Epithelial cell of prostate (primary cell): ENCODE data around the gene LTA4H.

Experiments used
- DNase-seq: peaks from one replicate; pipeline ENCODE4 v3.0.0-alpha.2; 2011; ENCODE audit warnings: low read depth, low spot score
- H3K27ac ChIP-seq: fragments of 450-650 bp; 2 replicates; pipeline ENCODE4 v1.5.1; 2017; ENCODE audit warnings: mild to moderate bottlenecking

The LTA4H gene

DNA sequence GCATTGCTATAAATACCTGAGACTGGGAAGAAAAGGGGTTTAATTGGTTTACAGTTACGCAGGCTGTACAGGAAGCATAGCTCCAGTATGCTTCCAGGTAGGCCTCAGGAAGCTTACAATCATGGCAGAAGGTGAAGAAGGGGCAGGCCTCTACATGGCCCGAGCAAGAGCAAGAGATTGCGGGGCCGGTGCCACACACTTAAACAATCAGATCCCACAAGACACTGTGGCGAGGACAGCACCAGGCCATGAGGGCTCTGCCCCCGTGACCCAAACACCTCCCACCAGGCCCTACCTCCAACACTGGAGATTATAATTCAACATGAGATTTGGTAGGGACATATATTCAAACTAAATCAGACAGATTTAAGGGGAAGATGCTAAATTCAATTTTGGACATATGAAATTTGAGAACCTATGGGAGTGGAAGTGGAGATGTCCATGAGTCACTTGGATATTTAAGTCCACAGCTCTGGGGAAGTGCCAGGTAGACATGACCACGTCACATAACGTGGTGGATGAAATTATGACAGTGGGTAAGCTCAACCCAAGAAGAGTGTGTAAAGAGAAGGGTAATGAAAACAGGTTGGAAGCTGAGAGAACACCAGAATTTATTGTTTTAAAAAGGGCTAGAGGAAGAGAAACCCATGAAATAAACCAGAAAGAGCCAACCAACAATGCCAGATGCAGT is 1.5 kb upstream of the LTA4H start:
- H3K27ac ChIP-seq: no peak overlapping the region
- DNase-seq: no peak

DNA sequence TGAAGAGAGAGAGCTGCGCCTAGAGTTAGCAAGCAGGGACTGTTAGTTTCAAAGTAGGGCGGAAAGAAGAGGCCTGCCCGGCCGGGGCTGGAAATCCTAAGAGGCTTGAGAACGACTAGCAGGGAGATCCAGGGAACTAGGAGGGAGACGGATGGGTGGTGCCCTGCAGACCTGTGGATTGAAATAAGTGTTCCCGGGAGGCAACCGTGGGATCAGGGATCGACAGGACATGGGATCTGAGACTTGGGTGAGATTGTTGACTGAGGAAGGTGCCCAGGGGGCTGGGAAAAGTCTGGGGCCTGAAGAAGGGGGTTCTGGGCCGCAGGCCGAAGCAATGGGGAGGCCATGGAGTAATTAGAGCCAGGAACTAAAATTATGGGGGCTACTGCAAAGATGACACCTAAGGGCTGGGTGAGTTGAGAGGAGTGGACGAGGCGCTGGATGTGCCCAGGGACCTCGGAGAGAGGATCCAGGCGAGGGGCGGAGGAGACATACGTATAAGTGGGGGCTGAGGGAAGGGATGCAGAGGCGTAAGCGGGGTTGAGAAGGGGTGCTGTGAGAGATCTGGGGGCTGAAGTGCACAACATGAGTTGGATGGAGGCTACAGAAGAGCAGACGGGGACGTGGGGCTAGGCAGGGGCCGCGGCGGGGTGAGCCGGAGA is 635 bp downstream of the LTA4H start:
- peak overlapping the region; percentile 64 for H3K27ac ChIP-seq
- no peak for DNase-seq

- H3K27ac ChIP-seq: peak overlapping the region; percentile 64
- DNase-seq: no peak
These were observed 1.6 kb downstream of the LTA4H start for GRCh38 chr12:96033549-96034389.

DNA sequence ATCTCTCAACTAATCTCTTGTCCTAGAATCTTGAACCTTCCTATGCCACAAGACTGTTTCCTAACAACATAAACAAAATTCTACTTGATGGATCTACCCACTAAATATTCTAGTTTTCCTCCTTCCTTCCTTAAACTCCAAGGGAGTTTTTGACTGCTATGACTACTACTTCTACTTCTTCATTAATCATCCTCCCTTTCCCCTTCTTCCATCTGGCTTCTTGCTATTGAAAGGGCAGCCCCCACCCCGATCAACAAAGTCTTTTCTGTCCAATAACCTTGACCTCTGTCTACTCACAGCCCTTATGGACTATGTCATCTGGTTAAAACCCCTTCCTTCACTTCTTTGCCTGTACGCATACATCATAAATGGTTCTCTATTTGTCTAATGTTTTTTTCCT is 5.6 kb downstream of the LTA4H start:
- DNase-seq: no peak
- H3K27ac ChIP-seq: no peak overlapping the region

DNA sequence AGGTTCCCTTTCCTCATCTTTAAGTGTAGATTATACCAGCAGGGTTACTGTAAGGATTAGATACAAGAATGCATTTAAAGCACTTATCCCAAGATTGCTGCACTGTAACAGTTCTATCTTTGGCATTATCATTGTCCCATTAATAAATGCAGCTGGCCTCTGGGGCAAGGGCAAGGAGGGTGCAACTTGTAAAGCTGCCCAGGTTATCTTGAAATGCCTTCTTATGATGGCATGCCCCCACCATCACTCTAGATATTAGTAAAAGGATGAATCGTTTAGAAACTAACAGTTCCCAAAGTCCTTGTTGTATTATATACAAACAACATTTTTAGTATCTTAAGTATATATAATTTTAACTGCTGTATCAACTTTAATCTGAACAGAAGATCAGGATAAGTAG is 6.8 kb downstream of the LTA4H start:
- no peak overlapping the region for H3K27ac ChIP-seq
- no peak for DNase-seq

DNA sequence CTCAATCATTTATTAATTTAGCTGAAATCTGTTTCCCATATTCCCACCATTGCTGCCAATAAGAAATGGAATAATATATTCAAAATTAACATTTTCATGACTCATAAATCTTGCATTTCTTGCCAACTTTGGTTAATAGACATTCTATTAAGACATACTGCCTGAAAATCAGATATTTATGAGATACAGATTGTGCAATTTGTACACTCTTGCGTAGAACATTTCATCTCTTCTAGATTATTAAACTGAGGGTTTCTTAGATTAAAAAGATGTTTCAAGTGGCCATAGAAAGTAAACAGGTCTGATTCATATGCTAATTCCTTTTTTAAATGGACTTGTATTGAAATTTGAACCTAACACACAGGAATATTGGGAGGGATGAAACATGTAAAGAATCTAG is 9.1 kb downstream of the LTA4H start:
- no peak for DNase-seq
- no peak overlapping the region for H3K27ac ChIP-seq

DNA sequence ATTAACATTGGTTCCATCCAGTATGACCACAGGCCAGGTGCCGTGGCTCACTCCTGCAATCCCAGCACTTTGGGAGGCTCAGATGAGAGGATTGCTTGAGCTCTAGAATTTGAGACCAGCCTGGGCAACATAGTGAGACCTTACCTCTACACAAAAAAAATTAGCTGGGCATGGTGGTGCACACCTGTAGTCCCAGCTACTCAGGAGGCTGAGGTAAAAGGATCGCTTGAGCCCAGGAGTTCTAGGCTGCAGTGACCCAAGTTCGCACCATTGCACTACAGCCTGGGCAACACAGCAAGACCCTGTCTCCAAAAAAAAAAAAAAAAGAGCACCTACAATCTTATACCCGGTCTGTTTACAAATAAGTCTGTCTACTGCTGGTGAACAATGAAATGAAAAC is 9.9 kb downstream of the LTA4H start:
- no peak overlapping the region for H3K27ac ChIP-seq
- no peak for DNase-seq

DNA sequence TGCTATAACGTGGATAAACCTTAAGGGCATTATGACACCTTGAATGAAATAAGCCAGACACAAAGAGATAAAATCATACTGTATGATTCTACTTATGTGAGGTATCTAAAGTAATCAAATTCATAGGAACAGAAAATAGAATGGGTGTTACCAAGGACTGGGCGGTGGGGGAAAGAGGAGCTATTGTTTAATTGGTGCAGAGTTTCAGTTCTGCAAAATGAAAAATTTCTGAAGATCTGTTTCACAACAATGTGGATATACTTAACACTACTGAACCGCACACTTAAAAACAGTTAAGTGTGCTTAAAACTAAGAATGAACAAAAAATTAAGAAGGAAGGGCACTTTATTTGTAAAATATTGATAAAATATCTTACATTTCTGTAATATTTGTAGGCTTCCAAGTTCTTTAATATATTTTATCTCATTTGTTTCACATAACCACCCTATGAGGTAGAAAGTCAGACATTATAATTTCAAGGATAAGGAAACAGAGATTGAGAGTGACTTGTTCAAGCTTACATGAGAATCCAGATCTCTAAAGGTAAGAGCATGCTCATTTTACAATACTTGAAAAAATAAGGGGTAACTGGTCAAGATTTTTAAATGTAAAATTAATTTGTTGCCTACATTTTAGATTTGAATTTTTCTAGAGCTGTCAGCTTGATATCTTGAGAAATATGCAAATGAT is 14.9 kb downstream of the LTA4H start:
- DNase-seq: no peak
- no peak overlapping the region for H3K27ac ChIP-seq

DNA sequence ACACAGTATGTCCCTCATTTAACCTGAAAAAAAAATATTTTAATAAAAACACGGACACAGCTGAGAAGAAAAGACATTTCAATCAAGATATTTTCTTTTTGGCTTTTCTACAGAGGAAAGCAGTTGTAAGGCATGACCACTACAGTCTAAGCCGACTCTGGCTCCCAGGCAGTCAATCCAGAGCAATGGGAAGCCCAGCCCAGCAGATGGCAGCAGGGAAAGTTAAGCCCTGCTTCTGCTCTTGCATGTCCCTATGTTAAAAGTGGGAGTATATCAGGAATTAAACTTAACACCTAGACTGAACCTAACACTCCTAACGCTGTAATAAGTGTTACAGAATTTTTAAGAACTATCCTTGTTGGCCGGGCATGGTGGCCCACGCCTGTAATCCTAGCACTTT is 19.7 kb downstream of the LTA4H start:
- DNase-seq: no peak
- H3K27ac ChIP-seq: no peak overlapping the region

DNA sequence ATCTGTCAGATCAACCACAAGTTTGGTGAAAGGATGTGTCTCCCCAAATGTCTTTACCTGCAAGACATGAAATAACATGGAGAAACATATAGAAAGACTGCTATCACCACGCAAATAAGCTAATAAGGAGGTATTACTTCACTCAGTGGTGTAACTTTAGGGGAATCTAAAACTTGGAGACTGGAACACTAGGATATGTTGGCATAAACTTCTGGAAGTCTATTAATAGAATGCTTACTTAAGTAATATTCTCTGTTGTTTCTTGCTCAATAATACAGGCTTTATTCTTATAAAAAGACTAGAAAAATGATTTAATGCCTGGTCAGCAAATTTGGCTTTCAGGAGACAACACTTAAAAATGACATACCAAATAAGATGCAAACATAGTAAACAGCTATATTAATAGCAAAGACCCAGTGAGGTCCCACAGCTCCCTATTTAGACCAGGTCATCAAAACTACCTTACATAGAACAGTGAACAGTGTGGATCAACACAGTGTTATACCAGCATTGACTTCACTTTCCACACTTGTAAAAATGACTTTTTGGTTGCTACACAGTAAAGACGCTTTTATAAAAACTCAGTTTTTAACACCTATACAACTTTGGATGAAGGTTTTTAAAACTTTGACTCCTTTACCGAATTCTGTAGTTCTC is 20.3 kb downstream of the LTA4H start:
- no peak for DNase-seq
- H3K27ac ChIP-seq: no peak overlapping the region

- no peak overlapping the region for H3K27ac ChIP-seq
- DNase-seq: no peak
These were observed 27.7 kb downstream of the LTA4H start for GRCh38 chr12:96007729-96008128.

DNA sequence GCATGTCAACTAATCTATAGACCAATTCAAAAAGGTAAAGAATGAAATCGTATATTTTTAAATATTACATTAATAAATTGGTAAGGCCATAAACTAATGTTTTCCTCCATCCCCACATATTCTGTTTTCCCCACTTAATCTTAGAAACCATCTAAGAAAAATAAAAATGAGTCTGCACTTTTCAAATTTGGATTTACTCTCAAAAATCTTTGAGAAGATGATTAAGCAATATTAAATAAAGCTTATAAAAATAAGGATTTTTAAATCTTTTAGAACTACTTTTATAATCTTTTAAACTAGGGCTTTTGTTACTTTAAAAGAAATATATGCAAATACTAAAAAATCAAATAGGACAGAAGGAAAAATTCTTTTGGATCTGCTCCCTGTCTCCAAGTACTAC is 28.7 kb downstream of the LTA4H start:
- no peak for DNase-seq
- H3K27ac ChIP-seq: no peak overlapping the region

GRCh38 chr12:96000858-96001257 is 34.5 kb downstream of the LTA4H start:
- DNase-seq: no peak
- H3K27ac ChIP-seq: no peak overlapping the region

DNA sequence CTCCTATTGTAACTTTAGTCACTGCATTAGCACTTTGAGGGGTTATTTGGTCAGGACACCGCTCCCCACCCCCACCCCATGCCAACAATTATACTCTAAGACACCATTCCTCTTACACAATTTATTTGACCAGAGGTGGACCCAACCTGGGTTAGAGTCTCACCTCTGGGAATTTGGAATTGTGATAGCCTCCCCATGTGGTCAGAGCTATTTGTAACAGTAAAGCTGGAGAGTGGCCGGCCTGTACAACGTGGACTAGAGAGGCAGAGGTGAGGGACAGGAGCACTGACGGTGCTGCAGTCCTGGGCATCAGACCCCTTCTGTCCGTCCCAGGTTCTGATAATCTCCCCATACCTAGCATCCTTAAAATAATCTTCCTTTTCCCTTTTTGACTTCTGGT is 35.9 kb downstream of the LTA4H start:
- no peak for DNase-seq
- no peak overlapping the region for H3K27ac ChIP-seq

DNA sequence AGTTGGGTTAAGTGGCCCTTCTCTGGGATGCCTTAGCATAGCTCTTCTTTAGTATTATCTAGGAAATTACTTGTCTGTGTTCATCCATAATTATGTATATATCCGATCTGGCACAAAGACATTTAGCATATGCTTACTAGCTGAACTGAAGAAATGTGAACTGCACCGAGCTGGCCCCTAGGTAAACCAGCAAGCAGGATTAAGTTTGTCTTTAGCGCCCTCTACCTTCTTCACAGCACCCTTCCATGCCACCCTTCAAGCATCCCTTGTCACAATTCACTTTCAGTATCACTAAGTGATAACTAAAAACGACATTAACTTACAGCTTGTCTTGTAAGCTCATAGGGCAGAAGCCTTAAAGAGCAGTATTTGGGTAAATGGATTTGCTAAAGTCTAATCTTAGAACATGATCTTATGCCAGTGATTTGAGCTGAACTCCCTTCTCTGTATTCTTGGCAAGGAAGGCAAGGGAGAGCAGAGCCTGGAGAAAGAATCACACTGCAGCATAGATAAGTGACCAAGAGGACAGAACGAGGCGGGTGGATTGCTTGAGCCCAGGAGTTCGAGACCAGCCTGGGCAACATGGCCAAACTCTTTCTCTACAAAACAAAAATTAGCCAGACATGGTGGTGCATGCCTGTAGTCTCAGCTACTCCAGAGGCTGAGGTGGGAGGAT is 36.6 kb downstream of the LTA4H start:
- no peak for DNase-seq
- H3K27ac ChIP-seq: no peak overlapping the region

- DNase-seq: no peak
- H3K27ac ChIP-seq: no peak overlapping the region
These were observed 37.4 kb downstream of the LTA4H start for GRCh38 chr12:95997911-95998510.

GRCh38 chr12:95997276-95997675 is 38.1 kb downstream of the LTA4H start:
- DNase-seq: no peak
- no peak overlapping the region for H3K27ac ChIP-seq

DNA sequence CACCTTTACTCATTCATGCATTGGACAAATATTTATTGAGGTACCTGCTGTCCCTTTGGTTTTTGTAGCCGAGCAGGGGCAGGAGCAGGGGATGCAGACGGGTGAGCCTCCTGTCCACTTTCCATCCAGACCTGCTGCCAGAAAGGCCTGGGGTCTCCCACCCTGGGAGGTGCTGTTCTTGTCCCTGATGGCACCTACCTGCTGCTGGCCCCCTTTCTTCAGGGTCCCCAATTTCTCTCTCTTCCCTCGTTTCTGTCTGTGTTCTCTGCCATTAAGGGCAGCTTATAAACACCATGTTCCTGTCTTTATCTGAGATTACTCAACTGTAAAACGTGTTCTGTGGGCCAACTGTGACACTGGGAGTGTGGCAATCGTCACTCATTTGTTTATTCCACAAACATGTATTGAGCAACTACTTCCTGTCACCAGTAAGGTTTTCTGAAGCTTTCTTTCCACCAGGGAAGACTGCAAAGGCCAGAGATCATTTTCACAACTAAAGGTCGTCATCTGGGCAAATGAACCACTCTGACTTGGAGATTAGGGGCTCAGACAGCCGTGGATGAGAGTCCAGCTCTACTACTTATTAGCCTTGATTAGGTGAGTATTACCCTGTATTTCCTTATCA is 39.2 kb downstream of the LTA4H start, which contains the start of gene HAL:
Gene HAL, minus strand, starts transcription at position 311 of the 625 bp plus-strand sequence. CDS start 434 bp downstream, outside the sequence.
- DNase-seq: no peak
- no peak within 1 kb of the TSS for H3K27ac ChIP-seq
